H1 (cell line): ENCODE data around the gene ZNF804B. TPM values are rescaled to one million over a fixed set of nuclear protein-coding genes. Genes with fewer than 3 reads are reported as not detected.

Source experiments
- CTCF ChIA-PET: fragments of 300-600 bp; sonication (Branson Sonifier 250); formaldehyde crosslinking; loops from one replicate; lab custom pipeline; 2021; ENCODE audit not compliant: partially characterized antibody; lab: Charles Lee
- POLR2A ChIA-PET: fragments of 300-600 bp; sonication (Branson Sonifier 250); formaldehyde crosslinking; loops from one replicate; lab custom pipeline; 2021; ENCODE audit warnings: inconsistent platforms; ENCODE audit not compliant: partially characterized antibody; lab: Charles Lee
- DNase-seq, 2 experiments: peaks; one replicate each; pipeline versions ENCODE4 v3.0.0 to v3.0.0-alpha.2; 2010 to 2022; ENCODE audit warnings: low spot score in 2 of 2, low read depth in 1 of 2, mixed read lengths in 1 of 2
- FAIRE-seq: peaks from 2 replicates; lab custom pipeline; 2011; peaks lifted over from hg19 to GRCh38; lab: Jason Lieb, UNC
- H2AFZ ChIP-seq: 2 replicates; pipeline ENCODE4 v1.8.1; 2012; ENCODE audit warnings: low read length, inconsistent platforms
- H2AK5ac ChIP-seq: 2 replicates; pipeline ENCODE4 v1.6.1; 2013; ENCODE audit warnings: low read depth, low read length
- H2BK120ac ChIP-seq: replicated peaks from 2 replicates; pipeline ENCODE3; 2013; ENCODE audit warnings: low read depth, low read length, inconsistent platforms
- H2BK12ac ChIP-seq: 2 replicates; pipeline ENCODE4 v1.6.1; 2013; ENCODE audit warnings: low read depth, low read length
- H2BK15ac ChIP-seq: 2 replicates; pipeline ENCODE4 v1.6.1; 2013; ENCODE audit warnings: low read length
- H2BK20ac ChIP-seq: 2 replicates; pipeline ENCODE4 v1.6.1; 2013; ENCODE audit warnings: low read length
- H2BK5ac ChIP-seq: 2 replicates; pipeline ENCODE4 v1.6.1; 2013; ENCODE audit warnings: low read depth, low read length
- H3K14ac ChIP-seq: 2 replicates; pipeline ENCODE4 v1.6.1; 2013; ENCODE audit warnings: inconsistent platforms; ENCODE audit not compliant: insufficient read length
- H3K18ac ChIP-seq: 2 replicates; pipeline ENCODE4 v1.6.1; 2013; ENCODE audit warnings: low read length; ENCODE audit errors: extremely low read depth
- H3K23ac ChIP-seq: 2 replicates; pipeline ENCODE4 v1.6.1; 2013; ENCODE audit warnings: inconsistent platforms; ENCODE audit not compliant: insufficient read length
- H3K23me2 ChIP-seq: 2 replicates; pipeline ENCODE4 v1.6.1; 2013; ENCODE audit warnings: low read depth, low read length
- H3K27ac ChIP-seq: 2 replicates; pipeline ENCODE4 v1.6.1; 2011; ENCODE audit warnings: low read depth, low read length, inconsistent platforms
- H3K27me3 ChIP-seq, 4 experiments: replicated peaks in 1 of 4; 1 replicate in 1 of 4; 2 replicates in 3 of 4; pipeline versions ENCODE4 v1.6.1 to v1.8.1; 2011 to 2013; ENCODE audit warnings: low read length in 3 of 4, mild to moderate bottlenecking in 3 of 4, inconsistent platforms in 2 of 4, mixed read lengths in 2 of 4, moderate library complexity in 1 of 4; ENCODE audit not compliant: control insufficient read depth in 3 of 4, insufficient read depth in 3 of 4; ENCODE audit errors: extremely low read depth in 1 of 4
- H3K36me3 ChIP-seq, 4 experiments: 2 replicates each; pipeline versions ENCODE4 v1.6.1 to v1.8.1; 2011 to 2013; ENCODE audit warnings: mild to moderate bottlenecking in 4 of 4, low read length in 3 of 4, moderate library complexity in 2 of 4, control low read depth in 1 of 4, inconsistent platforms in 1 of 4; ENCODE audit not compliant: insufficient read depth in 4 of 4, control insufficient read depth in 2 of 4
- H3K4ac ChIP-seq: replicated peaks from 2 replicates; pipeline ENCODE3; 2013; ENCODE audit warnings: low read length, low read depth, mixed read lengths, inconsistent platforms; ENCODE audit not compliant: insufficient read length
- H3K4me1 ChIP-seq, 4 experiments: replicated peaks in 1 of 4; 1 replicate in 1 of 4; 2 replicates in 3 of 4; pipeline versions ENCODE4 v1.6.1 to v1.8.1; 2011 to 2013; ENCODE audit warnings: low read length in 3 of 4, inconsistent platforms in 2 of 4, mixed read lengths in 1 of 4; ENCODE audit not compliant: insufficient read depth in 4 of 4, control insufficient read depth in 3 of 4
- H3K4me2 ChIP-seq, 2 experiments: 2 replicates each; pipeline versions ENCODE4 v1.6.1 to v1.8.1; 2011 to 2013; ENCODE audit warnings: low read depth in 2 of 2, low read length in 2 of 2, control low read depth in 1 of 2, inconsistent platforms in 1 of 2, mild to moderate bottlenecking in 1 of 2; ENCODE audit not compliant: insufficient read depth in 1 of 2
- H3K4me3 ChIP-seq, 4 experiments: fragments of 200-600, 300-600 bp in 1 of 4; sonication (generic), shearing (Covaris generic), sonication (Bioruptor Twin) in 1 of 4; 2 replicates each; pipeline versions ENCODE4 v1.5.1 to v1.8.1; 2011 to 2016; ENCODE audit warnings: low read length in 4 of 4, low read depth in 3 of 4, control low read depth in 2 of 4, inconsistent platforms in 2 of 4, mild to moderate bottlenecking in 2 of 4, mixed read lengths in 1 of 4, moderate library complexity in 1 of 4; ENCODE audit not compliant: insufficient read depth in 2 of 4; ENCODE audit errors: extremely low read depth in 1 of 4
- H3K56ac ChIP-seq: replicated peaks from 2 replicates; pipeline ENCODE3; 2013; ENCODE audit warnings: low read depth, mild to moderate bottlenecking, mixed read lengths, low read length, inconsistent platforms; ENCODE audit not compliant: insufficient read length
- H3K79me1 ChIP-seq: 2 replicates; pipeline ENCODE4 v1.6.1; 2013; ENCODE audit warnings: low read depth, low read length, control low read depth
- H3K79me2 ChIP-seq, 2 experiments: 2 replicates each; pipeline versions ENCODE4 v1.6.1 to v1.8.1; 2012 to 2013; ENCODE audit warnings: low read length in 2 of 2, mild to moderate bottlenecking in 2 of 2, inconsistent platforms in 1 of 2; ENCODE audit not compliant: insufficient read depth in 2 of 2, control insufficient read depth in 1 of 2
- H3K9ac ChIP-seq, 4 experiments: replicated peaks in 1 of 4; 1 replicate in 1 of 4; 2 replicates in 3 of 4; pipeline versions ENCODE4 v1.6.1 to v1.8.1; 2011 to 2013; ENCODE audit warnings: low read depth in 3 of 4, low read length in 3 of 4, control low read depth in 2 of 4, mild to moderate bottlenecking in 2 of 4, moderate library complexity in 2 of 4, inconsistent platforms in 1 of 4; ENCODE audit errors: extremely low read depth in 1 of 4
- H3K9me3 ChIP-seq, 2 experiments: 2 replicates each; pipeline versions ENCODE4 v1.6.1 to v1.8.1; 2012 to 2013; ENCODE audit warnings: mild to moderate bottlenecking in 2 of 2, moderate library complexity in 2 of 2, control low read depth in 1 of 2, inconsistent platforms in 1 of 2, low read depth in 1 of 2, low read length in 1 of 2, mixed read lengths in 1 of 2; ENCODE audit not compliant: insufficient read depth in 2 of 2
- H4K20me1 ChIP-seq, 2 experiments: replicated peaks in 1 of 2; 2 replicates each; pipeline versions ENCODE3 to v1.8.1; 2011 to 2013; ENCODE audit warnings: inconsistent platforms in 2 of 2, low read length in 2 of 2, mild to moderate bottlenecking in 1 of 2; ENCODE audit not compliant: insufficient read depth in 2 of 2, control insufficient read depth in 1 of 2
- H4K5ac ChIP-seq: 2 replicates; pipeline ENCODE4 v1.6.1; 2013; ENCODE audit warnings: low read length, low read depth, mixed read lengths, inconsistent platforms; ENCODE audit not compliant: insufficient read length
- H4K8ac ChIP-seq: 2 replicates; pipeline ENCODE4 v1.8.0; 2013; ENCODE audit warnings: mild to moderate bottlenecking, moderate library complexity, low read length, inconsistent platforms; ENCODE audit not compliant: insufficient read depth; ENCODE audit errors: extremely low read depth
- H4K91ac ChIP-seq: replicated peaks from 2 replicates; pipeline ENCODE3; 2013; ENCODE audit warnings: low read length, mixed read lengths, inconsistent platforms; ENCODE audit not compliant: insufficient read length
- CEBPB ChIP-seq: IDR thresholded peaks from 2 replicates; pipeline ENCODE4 v1.6.1; 2012; ENCODE audit warnings: low read depth, low read length
- SRF ChIP-seq: IDR thresholded peaks from 2 replicates; pipeline ENCODE4 v1.6.1; 2011; ENCODE audit warnings: mild to moderate bottlenecking, low read depth, low read length, moderate library complexity
- WGBS, 2 experiments: shearing (Covaris generic) in 1 of 2; methylation state at CpG; one replicate each; pipeline versions ENCODE4 v1.1.6 to v1.1.7; 2013 to 2015; ENCODE audit warnings: low lambda C conversion rate in 2 of 2, mixed read lengths in 2 of 2, inconsistent platforms in 1 of 2, low coverage in 1 of 2, missing lambda C conversion rate in 1 of 2; ENCODE audit not compliant: insufficient replicate concordance in 2 of 2, insufficient coverage in 1 of 2, insufficient read length in 1 of 2; ENCODE audit errors: extremely low coverage in 1 of 2, missing lambda C conversion rate in 1 of 2; 5-methylcytosine and 5-hydroxymethylcytosine counted together
- polyA plus RNA-seq, 7 experiments: library from polyadenylated mRNA; depleted of rRNA in 3 of 7; stranded (reverse) in 5 of 7; unstranded in 2 of 7; fragments of >200 nt in 5 of 7; fragments of 200-250 nt in 2 of 7; gene quantifications; 1 replicate in 5 of 7; 2 replicates in 1 of 7; 4 replicates in 1 of 7; pipeline versions ENCODE4 v1.2.1 to v1.2.3, GENCODE V29; 2011 to 2013; ENCODE audit warnings: missing spikeins in 2 of 7, mixed read lengths in 2 of 7
- total RNA-seq: library from RNA; stranded (reverse); fragmentation: NEBNext Ultra II Directional; extraction: Animal tissue kit (Norgen Biotek cat#: 25700); gene quantifications from 2 replicates; pipeline ENCODE4 v1.2.1, GENCODE V29; 2021

The ZNF804B gene
- total and polyA plus RNA-seq, 2 of the 8 experiments (the other 6 are each of a cell fraction or from before 2014, with no cell fraction given): not detected

- TF ChIP-seq CEBPB (peak; percentile 56; the same call in 1 of the 2 replicates), SRF (no peak)
- Histone ChIP-seq H4K20me1 (no peaks in the 10 kb centered on the region), H2BK15ac (no peak overlapping the region), H3K27me3 (no peaks in the 10 kb centered on the region), H3K4me1 (no peaks in the 10 kb centered on the region; a peak in 1 of 7 replicates), H2AK5ac (no peak overlapping the region), H3K79me1 (no peaks in the 10 kb centered on the region), H3K23me2 (no peaks in the 10 kb centered on the region), H3K56ac (no peak overlapping the region), H4K8ac (no peak overlapping the region), H2BK120ac (no peak overlapping the region), H3K79me2 (no peaks in the 10 kb centered on the region), H3K36me3 (no peaks in the 10 kb centered on the region), H4K5ac (no peak overlapping the region), H3K9ac (no peak overlapping the region), H3K18ac (no peak overlapping the region), H3K4me2 (no peak overlapping the region), H3K9me3 (no peaks in the 10 kb centered on the region), H3K23ac (no peak overlapping the region), H3K27ac (no peak overlapping the region), H4K91ac (no peak overlapping the region), H3K4ac (no peak overlapping the region), H2BK5ac (no peak overlapping the region), H3K4me3 (no peak overlapping the region), H2BK12ac (no peak overlapping the region), H2BK20ac (no peak overlapping the region), H3K14ac (no peak overlapping the region), H2AFZ (no peak overlapping the region)
- no peak for FAIRE-seq
- POLR2A ChIA-PET: no interaction called here
- CTCF ChIA-PET: no interaction called here
- no peak for DNase-seq
- WGBS, 2 experiments: 95% methylated on average over 3 of the region's 3 CpGs; no CpG with 5 or more reads in 1 of the 2 experiments
Observed at GRCh38 chr7:88888684-88889083, 129.2 kb downstream of the ZNF804B start.
